Measurements from ENCODE around the gene SMIM22. TPM values are rescaled to one million over a fixed set of nuclear protein-coding genes. Genes with fewer than 3 reads are reported as not detected.

The SMIM22 gene, protein sequence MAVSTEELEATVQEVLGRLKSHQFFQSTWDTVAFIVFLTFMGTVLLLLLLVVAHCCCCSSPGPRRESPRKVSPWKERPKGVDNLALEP
- total RNA-seq (2014; rRNA removed): not detected in 2 replicates
- not detected for polyA plus RNA-seq (2012)

DNA sequence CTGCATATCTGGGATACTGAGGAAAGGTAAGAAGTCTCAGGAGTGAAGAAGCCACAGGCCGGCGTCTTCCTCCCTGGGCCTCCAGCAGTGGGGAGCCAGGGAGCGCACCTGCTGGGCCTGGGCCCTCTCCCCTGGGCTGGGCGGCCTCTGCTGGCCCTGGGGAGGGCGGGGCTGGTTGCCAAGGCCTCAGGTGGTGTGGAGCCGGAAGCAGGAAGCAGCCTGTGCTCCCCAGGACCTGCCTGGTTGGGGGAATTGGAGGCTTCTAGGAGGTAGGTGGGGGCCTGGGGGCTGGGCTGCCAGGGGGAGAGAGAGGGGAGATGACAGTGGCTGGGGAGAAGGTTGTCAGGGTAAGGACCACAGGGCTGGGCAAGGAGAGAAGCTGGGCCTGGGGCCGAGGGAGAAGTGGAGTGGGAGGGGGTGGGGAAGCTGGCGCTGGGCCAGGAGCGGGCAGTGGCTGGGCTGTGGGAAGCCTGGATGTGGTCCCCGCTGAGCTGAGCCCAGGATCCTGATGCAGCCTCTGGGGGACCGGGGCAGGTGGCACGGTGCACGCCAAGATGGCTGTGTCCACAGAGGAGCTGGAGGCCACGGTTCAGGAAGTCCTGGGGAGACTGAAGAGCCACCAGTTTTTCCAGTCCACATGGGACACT, at the start of gene SMIM22:
SMIM22 (plus strand) TSS at position 189 of the 647 bp plus-strand sequence; CDS start at position 555, 366 bp downstream.
- no peak for DNase-seq (ENCODE audit: low read depth)

DNA sequence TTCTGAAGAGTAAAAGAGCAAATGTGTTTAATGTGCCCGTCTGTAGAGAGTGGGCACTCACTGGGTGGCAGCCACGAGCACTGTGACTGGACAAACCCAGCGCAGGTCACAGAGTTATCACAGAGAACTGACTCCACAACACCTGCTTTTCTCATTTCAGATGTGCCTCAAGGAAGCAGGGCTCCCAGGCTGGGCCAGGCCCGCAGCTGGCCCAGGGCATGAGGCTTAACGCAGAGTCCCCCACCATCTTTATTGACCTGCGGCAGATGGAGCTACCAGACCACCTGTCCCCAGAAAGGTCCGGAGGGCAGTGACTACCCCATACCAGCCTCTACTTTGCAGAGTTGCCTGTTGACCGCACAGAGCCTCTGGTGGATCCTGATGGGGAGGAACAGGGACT, 49.0 kb upstream of the SMIM22 start:
- DNase-seq (ENCODE audit: low read depth): no peak

DNA sequence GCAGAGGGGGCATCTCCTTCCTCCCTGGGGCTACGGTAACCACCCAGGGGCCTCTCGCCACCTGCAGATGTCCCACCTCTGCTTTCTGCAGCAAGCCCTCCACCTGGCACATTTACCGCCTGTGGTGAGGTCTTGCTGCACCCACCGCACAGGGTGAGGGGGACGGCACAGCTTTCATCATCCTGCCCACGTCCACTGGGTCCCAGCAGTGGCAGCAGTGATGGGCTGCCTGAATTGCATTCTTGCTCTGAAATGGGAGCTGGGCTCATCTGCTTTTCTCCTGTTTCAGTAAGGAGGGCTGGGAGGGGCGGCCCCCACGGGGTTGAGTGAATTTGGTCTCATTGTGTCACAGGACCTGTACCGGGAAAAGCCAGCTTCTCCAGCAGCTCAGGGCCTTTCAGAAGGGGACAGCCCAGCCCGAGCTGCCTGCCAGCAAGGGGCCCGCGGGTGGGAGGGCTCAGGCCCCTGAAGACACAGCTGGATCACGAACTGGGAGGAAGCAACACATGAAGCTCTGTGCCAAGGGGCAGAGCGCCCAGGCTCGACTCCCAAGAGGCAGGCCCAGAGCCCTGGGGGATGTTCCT, 48.1 kb upstream of the SMIM22 start:
- no peak for DNase-seq (ENCODE audit: low read depth)

DNA sequence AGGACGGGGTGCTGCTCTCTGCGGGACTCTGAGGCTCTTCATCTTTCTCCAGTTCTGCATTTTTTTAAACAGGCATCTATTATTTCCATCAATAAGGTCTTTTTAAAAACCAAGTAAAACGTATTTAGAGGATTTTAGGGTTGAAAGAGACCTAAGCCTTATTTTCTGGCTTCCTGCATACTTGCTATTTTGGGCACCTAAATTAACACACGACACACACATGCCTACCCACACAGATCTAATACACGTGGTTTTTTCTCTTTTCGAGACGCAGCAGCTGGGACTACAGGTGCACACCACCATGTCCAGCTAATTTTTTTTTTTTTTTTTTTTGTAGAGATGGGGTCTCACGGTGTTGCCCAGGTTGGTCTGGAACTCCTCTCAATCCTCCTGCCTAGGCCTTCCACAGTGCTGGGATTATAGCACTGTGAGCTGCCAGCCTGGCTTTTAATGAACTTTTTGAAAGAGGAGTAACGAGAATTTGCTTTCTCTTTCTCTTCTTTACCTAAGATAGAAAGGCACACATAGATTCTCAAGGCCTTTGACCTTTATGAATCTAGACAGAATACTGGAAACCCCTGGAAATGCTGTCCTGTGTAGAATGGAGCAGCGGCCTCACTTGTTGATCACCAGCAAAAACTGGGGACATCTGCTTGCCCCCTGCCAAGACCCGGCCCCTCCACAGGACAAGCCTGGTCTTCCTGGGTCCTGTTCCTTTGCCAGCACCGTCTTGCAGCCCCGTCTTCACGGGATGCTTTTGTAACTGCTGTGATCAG, 47.1 kb upstream of the SMIM22 start:
- DNase-seq (ENCODE audit: low read depth): no peak

DNA sequence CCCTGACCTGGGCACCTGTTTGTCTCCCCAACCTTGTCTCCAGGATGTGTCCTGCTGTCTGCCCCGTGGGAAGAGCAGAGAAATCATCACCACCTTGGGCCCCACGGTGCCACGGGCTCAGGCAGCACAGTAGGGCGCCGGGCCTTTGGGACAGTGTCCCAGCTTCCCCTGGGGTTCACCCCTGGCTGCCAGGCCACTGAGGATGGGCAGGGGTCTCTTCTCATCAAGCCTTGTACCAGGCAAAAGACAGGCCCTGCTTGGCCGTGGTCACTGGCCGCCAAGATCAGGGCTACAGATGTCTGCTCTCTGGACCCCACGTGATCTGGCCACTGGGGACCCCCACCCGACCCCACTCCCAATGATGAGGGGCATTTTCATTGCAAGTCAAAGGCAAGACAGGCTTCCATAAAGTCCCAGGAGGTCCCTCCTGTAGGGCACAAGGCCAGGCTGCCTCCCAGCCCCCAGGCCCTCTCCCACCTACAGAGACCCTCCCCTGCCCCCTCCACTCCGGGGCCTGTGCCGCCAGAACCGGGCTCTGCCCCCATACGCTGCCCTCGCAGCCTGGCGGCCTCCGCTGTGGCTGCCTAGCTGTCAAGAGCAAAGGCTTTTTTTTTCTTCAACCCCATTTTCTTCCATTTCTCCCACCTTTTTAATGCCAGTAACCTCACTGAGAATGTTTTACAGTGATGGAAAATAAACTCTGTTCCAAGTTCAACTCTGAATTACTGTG, 46.3 kb upstream of the SMIM22 start:
- DNase-seq (ENCODE audit: low read depth): no peak

DNA sequence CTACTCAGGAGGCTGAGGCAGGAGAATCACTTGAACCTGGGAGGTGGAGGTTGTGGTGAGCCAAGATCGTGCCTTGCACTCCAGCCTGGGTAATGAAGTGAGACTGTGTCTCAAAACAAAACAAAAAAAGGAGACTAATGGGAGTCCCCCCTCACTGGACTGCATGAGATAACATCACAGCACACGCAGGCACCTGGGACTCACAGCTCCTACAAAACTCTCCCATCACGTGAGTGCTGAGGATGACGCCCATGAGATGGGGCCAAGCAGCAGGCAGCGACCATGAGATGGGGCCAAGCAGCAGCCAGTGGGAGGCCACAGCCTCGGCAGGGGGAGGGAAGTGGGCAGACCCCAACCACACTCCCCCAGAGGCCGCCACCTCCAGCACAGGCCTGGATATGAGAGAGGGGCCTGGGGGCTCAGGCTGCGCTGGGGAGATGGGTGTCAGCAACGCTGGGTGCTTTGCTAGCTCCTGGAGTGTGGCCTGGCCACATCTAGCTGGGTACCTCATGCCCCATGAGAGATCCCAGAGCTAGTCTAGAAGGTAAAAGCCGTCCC, 45.4 kb upstream of the SMIM22 start:
- no peak for DNase-seq (ENCODE audit: low read depth)

DNA sequence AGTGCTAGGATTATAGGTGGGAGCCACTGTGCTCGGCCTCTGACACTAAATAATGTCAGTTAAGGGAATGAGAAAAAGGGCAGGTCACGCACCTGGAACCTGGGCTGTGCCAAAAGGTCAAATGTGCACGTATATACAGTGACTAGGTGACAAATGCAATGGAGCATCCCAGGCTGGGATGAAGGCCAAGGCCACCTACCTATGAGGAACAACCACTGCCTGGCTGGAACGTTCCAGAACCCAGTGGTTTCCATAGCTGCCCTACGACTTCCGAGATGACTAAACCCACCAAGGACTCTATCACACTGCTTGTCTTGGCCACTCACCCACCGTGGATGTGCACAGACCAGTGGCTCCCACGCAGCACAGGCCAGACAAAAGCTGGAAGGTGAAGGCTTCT, 44.3 kb upstream of the SMIM22 start:
- no peak for DNase-seq (ENCODE audit: low read depth)

DNA sequence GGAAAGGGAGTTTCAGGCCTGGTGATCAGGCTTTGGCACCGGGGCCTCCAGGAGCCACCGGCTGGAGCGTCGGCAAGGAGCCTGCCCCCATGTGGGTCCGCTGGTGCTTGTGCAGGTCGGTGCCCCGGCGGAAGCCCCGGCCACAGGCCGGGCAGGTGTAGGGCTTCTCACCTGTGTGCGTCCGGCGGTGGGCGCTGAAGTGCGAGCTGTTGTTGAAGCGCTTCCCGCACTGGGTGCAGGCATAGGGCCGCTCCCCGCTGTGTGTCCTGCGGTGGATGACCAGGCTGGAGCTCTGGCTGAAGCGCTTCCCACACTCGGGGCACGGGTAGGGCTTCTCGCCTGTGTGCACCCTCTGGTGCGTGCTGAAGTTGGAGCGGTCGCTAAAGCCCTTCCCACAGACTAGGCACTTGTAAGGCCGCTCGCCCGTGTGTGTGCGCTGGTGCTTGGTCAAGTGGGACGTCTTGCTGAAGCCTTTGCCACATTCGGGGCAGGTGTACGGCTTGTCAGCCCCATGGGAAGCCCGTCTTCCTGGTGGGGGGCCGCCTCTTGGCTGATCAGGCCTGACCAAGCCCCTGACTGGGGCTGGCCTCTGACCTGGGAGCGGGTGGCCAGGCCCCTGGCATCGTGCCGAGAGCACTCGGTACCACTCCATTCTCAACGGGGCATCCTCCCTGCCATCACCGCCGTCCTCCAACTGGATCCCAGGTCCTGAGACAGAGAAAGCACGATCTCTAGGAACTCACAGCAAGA, 42.6 kb upstream of the SMIM22 start:
- DNase-seq (ENCODE audit: low read depth): no peak

DNA sequence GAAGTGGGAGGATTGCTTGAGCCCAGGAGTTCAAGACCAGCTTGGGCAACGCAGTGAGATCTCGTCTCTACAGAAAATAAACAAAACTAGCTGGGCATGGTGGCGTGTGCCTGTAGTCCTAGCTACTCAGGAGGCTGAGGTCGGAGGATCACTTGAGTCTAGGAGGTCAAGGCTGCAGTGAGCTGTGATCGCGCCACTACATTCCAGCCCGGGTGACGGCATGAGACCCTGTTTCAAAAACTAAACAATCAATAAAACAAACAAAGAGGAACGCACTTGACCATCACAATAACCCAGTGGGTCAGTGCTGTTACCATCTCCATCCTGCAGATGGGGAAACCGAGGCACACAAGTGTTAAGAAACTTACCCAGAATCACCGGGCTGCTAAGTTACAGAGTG, 41.9 kb upstream of the SMIM22 start:
- no peak for DNase-seq (ENCODE audit: low read depth)

DNA sequence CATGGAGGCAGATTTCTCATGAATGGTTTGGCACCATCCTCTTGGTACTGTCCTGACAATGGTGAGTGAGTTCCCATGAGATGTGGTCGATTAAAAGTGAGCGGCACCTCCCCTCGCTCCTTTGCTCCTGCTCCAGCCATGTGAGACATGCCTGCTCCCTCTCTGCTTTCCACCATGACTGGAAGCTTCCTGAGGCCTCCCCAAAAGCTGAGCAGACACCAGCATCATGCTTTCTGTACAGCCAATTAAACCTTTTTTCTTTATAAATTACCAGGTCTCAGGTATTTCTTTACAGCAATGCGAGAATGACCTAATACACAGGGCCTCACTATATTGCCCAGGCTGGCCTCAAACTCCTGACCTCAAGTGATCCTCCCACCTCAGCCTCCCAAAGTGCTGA, 40.3 kb upstream of the SMIM22 start:
- no peak for DNase-seq (ENCODE audit: low read depth)

DNA sequence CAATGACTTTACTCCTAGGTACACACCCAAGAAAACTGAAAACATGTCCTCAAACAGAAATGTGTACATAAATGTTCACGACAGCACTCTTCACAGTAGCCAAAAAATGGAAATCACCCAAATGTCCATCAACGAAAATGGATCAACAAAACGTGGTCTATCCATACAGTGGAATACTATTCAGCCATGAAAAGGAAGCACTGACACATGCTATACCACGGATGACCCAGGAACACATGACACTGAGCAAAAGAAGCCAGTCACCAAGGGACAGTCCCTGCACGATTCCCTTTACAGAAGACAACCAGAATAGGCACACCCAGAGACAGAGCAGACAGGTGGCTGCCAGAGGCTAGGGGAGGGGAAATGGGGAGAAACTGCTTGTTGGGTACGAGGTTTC, 39.5 kb upstream of the SMIM22 start:
- DNase-seq (ENCODE audit: low read depth): no peak

DNA sequence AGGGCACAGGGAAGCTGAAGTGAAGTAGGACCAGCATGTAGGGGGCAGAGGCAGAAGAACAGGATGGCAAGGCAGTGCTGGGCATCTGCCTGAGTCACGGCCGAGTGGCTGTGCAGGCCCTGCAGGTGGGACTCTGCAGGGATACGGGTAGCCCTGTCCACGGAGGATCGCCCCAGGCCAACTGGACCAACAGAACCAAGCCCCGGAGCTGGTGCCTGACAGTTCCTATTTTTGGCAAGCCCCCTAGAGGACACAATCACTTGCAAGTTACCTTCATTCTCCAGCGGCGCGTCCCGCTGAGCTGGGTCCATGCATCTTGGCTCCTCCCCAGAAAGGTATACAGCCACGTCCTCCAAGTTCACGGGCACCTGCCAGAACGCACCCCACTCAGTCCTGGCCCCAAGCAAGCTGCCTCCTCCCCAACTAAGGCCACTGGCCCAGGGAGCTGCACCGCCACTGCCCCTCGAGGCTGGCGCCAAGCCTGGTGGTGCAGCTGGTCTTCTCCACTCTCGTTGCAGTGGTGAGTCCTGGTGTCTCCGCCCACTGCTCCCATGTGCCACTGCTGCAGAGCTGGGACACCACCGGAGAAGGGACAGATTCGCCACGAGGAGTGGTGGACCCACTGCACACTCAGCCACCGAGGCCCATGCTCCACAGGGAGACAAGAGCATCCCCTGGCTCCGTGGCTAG, 34.8 kb upstream of the SMIM22 start:
- no peak for DNase-seq (ENCODE audit: low read depth)

DNA sequence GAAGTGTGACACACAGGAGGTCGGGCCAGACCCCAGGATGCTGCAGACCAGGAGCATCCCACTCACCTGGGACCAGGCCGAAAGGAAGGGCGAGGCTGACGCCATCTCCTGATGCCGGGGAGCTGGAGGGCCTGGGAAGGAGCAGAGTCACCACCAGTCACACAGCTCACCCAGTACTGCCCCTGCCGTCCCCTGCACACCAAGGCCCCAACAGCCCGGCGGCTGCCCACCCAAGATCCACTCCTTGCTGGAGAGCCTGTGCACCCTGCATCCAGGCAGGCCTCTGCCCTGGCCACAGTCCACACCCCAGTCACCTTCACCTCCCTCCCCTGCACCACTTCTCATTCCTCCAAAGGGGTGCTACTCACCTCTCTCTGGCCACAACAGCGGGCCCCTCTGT, 33.0 kb upstream of the SMIM22 start:
- no peak for DNase-seq (ENCODE audit: low read depth)

DNA sequence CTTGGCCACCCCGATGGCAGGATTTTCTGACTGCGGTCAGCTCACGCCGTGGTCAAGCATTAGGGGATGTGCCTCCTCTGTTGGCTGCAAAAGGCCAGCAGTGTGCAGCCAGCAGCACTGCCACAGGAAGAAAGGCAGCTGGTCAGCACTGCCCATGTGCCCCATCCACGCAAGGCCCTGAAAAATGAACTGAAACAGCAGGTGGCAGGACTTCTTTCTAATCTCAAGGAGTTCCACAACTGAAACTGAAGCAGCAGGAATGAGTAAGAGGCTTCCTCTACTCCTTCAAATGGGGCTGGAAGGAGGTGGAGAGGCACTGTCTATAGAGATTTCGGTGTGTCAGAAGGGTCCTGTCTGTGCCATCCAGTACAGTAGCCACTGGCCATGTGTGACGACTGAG, 31.4 kb upstream of the SMIM22 start:
- no peak for DNase-seq (ENCODE audit: low read depth)

DNA sequence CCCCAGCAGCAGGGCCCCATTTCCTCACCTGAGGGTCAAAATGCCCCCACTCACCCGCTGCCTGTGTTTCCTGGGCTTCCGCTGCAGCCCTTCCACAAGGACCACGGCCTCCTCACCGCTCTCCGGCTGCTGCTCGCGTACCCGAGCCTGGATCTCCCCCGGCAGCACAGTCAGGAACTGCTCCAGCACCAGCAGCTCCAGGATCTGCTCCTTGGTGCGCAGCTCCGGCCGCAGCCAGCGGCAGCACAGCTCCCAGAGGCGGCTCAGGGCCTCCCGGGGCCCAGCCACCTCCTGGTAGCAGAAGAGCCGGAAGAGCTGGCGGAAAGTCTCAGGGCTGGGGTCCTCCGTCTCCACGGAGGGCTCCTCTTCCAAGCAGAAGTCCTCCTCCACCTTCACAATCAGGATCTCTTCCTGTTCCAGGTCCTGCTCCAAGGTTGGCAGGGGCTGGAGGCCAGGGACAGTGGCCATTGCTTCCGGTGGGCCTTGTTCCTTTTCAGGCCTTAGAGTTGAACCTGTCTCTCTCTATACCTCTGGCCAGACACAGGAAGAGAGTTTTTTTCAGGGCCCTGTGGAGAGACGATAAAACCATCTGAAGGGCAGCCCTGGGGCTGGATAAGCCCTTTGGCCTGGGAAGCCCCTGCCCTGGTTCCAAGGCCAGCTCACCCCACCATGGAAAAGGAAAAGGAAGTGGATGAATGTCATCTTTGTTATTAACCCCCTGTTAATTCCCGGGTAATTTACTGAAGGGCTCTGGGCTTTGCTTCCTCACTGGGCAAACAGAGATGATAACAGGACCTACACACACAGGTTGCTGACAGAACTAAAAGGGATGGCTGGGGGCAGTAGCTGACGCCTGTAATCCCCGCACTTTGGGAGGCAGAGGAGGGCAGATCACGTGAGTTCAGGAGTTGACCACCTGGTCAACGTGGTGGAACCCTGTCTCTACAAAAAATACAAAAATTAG, 29.4 kb upstream of the SMIM22 start:
- no peak for DNase-seq (ENCODE audit: low read depth)

DNA sequence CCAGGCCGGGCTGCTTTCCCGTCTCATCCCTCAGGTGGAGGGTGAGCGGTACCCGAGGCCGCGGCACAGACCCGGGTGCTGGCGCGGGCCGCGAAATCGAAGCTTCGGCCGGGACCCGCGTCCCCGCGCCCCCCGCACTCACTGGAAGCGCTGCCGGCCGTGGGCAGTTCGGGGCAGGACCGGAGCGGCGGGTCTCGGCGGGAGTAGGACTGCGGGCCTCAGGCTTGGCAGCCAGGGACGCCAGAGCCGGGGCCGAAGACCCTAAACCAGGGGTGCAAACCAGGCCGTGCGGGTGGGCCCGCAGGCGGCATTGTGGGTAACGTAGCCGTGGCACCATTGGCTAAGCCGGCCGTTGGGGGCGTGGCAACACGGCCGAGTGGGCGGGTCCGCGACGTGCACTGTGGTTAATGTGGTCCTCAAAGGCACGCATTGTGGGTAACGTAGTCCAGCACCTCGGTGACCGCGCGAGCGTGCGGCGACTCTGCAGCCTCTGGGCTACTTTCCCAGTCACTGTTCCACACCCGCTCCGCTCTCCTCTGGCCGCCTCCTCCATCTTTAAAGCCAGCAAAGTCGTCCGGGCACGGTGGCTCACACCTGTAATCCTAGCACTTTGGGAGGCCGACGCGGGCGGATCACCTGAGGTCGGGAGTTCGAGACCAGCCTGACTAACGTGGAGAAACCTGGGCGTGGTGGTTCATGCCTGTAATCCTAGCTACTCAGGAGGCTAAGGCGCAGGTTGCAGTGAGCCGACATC, 28.1 kb upstream of the SMIM22 start, which contains the start of gene ZNF500:
ZNF500 (minus strand) TSS at position 288 of the 754 bp plus-strand sequence. CDS start 1,184 bp downstream, outside the sequence.
- DNase-seq (ENCODE audit: low read depth): peak; percentile 92

DNA sequence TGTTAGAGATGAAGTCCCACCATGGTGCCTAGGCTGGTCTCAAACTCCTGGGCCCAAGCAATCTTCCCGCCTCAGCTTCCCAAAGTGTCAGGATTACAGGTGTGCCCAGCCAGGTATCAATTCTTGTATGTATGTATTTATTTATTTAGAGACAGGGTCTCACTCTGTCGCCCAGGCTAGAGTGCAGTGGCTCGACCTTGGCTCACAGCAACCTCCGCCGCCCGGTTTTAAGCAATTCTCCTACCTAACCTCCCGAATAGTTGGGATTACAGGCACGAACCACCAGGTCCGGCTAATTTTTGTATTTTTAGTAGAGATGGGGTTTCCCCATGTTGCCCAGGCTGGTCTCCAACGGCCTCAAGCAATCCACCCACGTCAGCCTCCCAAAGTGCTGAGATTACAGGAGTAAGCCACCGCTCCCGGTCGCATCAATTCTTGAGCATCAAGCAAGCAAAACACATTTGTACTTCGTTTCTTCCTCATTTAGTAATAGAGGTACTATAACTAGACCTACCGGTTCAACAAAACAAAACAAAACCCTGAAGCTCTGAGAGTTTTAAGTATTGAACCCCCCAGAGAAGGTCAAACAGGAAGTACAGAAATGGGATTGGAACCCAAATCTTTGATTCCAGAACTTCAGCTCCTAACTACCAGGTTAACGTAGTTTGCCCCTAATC, 27.2 kb upstream of the SMIM22 start:
- DNase-seq (ENCODE audit: low read depth): no peak

Measured in LHCN-M2 (cell line).